ENCODE data around the gene ZNF362.

Gene ZNF362

DNA sequence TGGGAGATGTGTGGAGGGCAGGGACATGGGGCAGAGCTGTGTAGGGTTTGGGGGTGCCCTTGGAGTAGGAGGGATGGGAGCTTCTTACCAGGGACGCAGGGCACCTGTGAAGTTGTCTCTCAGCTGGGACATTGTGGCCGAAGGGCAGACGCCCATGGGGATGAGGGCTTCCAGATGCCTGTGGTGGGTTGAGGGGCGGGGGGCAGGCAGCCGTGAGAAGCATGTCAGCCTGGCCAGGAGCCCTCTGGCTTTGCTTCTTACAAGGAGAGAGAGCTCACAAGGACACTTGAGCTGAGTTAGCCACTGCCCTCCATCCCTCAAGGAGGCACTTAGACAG, 56.1 kb downstream of the ZNF362 start:
- H3K4me3 ChIP-seq (replicated peaks; ENCODE audit: low read depth, low read length) = no peak overlapping the region
- no peak for DNase-seq (ENCODE audit: extremely low read depth, low read depth)
- TF ChIP-seq, protein P1, sequence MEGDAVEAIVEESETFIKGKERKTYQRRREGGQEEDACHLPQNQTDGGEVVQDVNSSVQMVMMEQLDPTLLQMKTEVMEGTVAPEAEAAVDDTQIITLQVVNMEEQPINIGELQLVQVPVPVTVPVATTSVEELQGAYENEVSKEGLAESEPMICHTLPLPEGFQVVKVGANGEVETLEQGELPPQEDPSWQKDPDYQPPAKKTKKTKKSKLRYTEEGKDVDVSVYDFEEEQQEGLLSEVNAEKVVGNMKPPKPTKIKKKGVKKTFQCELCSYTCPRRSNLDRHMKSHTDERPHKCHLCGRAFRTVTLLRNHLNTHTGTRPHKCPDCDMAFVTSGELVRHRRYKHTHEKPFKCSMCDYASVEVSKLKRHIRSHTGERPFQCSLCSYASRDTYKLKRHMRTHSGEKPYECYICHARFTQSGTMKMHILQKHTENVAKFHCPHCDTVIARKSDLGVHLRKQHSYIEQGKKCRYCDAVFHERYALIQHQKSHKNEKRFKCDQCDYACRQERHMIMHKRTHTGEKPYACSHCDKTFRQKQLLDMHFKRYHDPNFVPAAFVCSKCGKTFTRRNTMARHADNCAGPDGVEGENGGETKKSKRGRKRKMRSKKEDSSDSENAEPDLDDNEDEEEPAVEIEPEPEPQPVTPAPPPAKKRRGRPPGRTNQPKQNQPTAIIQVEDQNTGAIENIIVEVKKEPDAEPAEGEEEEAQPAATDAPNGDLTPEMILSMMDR (IDR thresholded peaks at IDR 0.05; ENCODE audit: low read depth, low read length, missing control alignments) = no peak

DNA sequence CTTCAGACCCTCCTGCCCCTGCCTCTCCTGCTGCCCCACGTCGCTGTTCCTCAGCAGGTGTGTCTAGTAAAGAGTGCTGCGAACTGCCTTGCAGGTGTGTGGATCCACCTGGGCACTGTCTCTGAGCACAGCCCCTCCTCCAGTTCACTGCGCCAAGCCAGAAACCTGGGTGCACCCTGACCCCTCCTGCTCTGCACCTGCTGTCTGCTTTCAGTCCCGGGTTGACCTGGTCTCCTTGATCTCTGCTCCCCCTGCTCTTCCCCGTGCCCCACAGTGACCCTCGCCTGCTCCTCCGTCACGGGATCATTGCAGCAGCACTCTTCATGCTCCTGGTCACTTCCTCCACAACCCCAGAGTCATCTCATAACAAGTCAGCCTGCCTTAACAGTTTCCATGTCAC, 58.1 kb downstream of the ZNF362 start:
- no peak for DNase-seq (ENCODE audit: extremely low read depth, low read depth)
- TF ChIP-seq, protein P1 (IDR thresholded peaks at IDR 0.05; ENCODE audit: low read depth, low read length, missing control alignments) = no peak
- no peak overlapping the region for H3K4me3 ChIP-seq (replicated peaks; ENCODE audit: low read depth, low read length)

DNA sequence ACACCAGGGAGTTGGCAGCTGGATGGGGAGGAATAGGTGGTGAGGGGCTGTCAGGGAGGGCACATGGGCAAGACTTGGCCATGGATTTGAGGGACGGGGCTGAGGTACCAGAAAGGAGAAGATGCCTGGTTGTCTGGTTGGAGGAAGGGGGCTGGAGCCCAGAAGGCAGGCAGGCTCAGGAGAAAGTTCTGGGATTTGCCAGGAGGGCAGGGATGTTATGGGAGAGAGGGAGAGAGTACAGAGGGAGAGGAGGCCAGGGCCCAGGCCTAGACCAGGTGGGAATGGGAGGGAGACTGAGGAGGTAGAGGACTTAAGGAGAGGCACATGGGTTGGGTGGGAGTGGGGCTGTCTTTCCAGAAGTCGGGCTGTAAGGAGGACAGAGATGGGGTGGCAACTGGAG, 60.3 kb downstream of the ZNF362 start:
- no peak overlapping the region for H3K4me3 ChIP-seq (replicated peaks; ENCODE audit: low read depth, low read length)
- TF ChIP-seq, protein P1 (IDR thresholded peaks at IDR 0.05; ENCODE audit: low read depth, low read length, missing control alignments) = no peak
- DNase-seq (ENCODE audit: extremely low read depth, low read depth) = no peak

DNA sequence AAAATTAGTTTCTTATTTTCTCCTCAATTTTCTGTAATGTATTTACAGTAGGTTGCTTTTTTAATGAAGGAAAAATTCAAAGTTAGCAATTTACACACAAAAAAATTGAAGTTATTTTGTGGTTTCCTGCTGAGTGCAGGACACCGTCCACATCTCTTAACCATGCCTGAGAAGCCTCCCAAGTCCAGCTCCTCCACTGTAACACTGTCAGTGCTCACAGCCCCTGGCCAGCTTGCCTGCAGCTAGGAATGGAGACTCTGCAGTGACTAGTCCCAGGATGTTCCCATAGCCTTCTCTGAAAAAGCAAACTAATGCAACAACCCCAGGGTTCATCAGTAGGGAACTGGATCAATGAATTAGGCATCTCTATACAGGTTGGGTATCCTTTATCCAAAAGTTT, 61.1 kb downstream of the ZNF362 start:
- DNase-seq (ENCODE audit: extremely low read depth, low read depth) = no peak
- H3K4me3 ChIP-seq (replicated peaks; ENCODE audit: low read depth, low read length) = no peak overlapping the region
- TF ChIP-seq, protein P1 (IDR thresholded peaks at IDR 0.05; ENCODE audit: low read depth, low read length, missing control alignments) = no peak

DNA sequence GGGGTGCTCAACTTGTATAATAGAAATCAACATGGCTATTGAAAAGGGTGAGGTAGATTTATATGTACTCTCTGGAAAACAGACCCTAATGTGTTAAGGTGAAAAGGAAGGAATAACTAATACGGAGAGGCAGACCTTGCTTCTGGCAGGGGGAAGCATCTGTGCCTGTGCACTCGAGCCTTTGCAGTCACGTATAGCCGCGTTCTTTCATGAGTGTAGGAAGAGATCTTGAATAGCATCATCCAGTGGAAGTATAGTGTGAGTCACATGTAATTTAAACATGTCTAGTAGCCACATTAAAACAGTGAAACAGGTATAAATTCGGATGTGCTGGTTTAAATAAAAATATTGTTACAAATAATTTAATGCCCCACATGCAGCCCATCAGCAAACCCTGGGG, 61.7 kb downstream of the ZNF362 start:
- DNase-seq (ENCODE audit: extremely low read depth, low read depth) = no peak
- TF ChIP-seq, protein P1 (IDR thresholded peaks at IDR 0.05; ENCODE audit: low read depth, low read length, missing control alignments) = no peak
- no peak overlapping the region for H3K4me3 ChIP-seq (replicated peaks; ENCODE audit: low read depth, low read length)

DNA sequence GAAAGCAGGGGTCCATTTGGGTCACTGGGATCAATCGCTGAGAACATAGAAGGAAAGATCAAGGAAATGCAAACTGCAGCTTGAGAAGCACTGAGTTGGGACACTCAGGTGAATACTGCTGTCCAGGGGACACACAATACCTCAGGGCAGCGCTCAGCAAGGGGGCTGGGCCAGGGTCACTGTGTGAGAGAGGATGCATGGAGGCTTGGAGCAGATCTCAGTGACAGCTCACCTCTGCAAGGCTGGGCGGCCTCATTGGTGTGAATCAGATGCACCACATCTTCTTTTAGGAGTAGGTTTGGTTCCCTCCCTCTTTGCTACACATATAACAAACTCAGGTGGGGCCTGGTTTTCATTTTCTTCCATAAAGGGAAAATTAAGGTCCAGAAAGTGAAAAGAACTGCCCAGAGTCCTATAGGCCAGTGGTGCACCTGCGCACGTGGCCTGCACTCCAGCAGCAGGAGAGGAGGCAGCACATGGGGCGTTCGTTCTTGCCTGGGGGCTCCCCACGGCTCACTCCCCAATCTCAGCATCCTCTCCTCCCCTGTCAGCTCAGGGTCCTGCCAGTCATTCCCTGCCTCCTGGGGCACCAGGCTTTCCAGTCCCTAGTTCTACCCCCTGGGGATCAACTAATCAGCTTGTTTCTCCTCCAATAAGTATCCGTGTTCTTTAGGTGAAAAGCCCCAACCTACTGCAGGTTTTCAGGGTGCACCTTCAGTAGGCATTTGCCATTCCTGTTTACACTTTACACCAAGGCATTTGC, 63.1 kb downstream of the ZNF362 start:
- TF ChIP-seq, protein P1 (IDR thresholded peaks at IDR 0.05; ENCODE audit: low read depth, low read length, missing control alignments) = no peak
- no peak overlapping the region for H3K4me3 ChIP-seq (replicated peaks; ENCODE audit: low read depth, low read length)
- no peak for DNase-seq (ENCODE audit: extremely low read depth, low read depth)

All from HFF-Myc (cell line).